PC-3 (cell line): ENCODE results near the gene MPL. TPM values are rescaled to one million over a fixed set of nuclear protein-coding genes. Genes with fewer than 3 reads are reported as not detected.

Experiments used
- ATAC-seq: fragments of 200-7000 bp; cut with Tn5 transposase; 2 replicates; pipeline ENCODE4 v1.9.1; 2020; ENCODE audit warnings: mild to moderate bottlenecking, moderate library complexity
- BruUV-seq: library from RNA; stranded (reverse); fragments of 400-500 nt; replicated peaks from 2 replicates; lab custom pipeline; 2021; lab: Mats Ljungman, UMichigan
- CTCF ChIA-PET: fragments of 300-600 bp; sonication (Branson Sonifier 250); formaldehyde crosslinking; loops from one replicate; lab custom pipeline; 2022; ENCODE audit warnings: antibody characterized with exemption; lab: Charles Lee
- POLR2A ChIA-PET: fragments of 300-600 bp; sonication (Branson Sonifier 250); formaldehyde crosslinking; loops from one replicate; lab custom pipeline; 2022; ENCODE audit warnings: antibody characterized with exemption; ENCODE audit not compliant: unreplicated experiment; lab: Charles Lee
- DNase-seq: peaks from one replicate; pipeline ENCODE4 v3.0.0-alpha.2; 2015
- H2AFZ ChIP-seq: fragments of 300-600 bp; sonication (generic); 2 replicates; pipeline ENCODE4 v1.6.0; 2016; ENCODE audit warnings: antibody characterized with exemption, low read length
- H3F3A ChIP-seq: fragments of 300-600 bp; sonication (generic); one replicate; pipeline ENCODE4 v1.6.0; 2017; ENCODE audit warnings: antibody characterized with exemption, low read length, control low read depth, mild to moderate bottlenecking; ENCODE audit not compliant: unreplicated experiment
- H3K27ac ChIP-seq: fragments of 300-600 bp; sonication (generic); 2 replicates; pipeline ENCODE4 v1.5.1; 2016; ENCODE audit warnings: mild to moderate bottlenecking, low read length
- H3K27me3 ChIP-seq: fragments of 300-600 bp; sonication (generic); 2 replicates; pipeline ENCODE4 v1.6.1; 2016; ENCODE audit warnings: low read length, mixed read lengths
- H3K36me3 ChIP-seq: fragments of 300-600 bp; sonication (generic); 2 replicates; pipeline ENCODE4 v1.6.1; 2016; ENCODE audit warnings: low read depth, mixed run types, low read length, mixed read lengths
- H3K4me1 ChIP-seq: fragments of 300-600 bp; sonication (generic); 2 replicates; pipeline ENCODE4 v1.5.1; 2016; ENCODE audit warnings: low read length; ENCODE audit not compliant: insufficient read depth
- H3K4me2 ChIP-seq: fragments of 300-600 bp; sonication (generic); 2 replicates; pipeline ENCODE4 v1.6.0; 2016; ENCODE audit warnings: low read length
- H3K4me3 ChIP-seq: fragments of 300-600 bp; sonication (generic); 2 replicates; pipeline ENCODE4 v1.5.1; 2016; ENCODE audit warnings: mild to moderate bottlenecking, low read length, mixed read lengths
- H3K79me2 ChIP-seq: fragments of 300-600 bp; sonication (generic); 2 replicates; pipeline ENCODE4 v1.6.1; 2017; ENCODE audit warnings: low read length, mixed read lengths
- H3K9ac ChIP-seq: fragments of 300-600 bp; sonication (generic); 2 replicates; pipeline ENCODE4 v1.6.0; 2016; ENCODE audit warnings: mild to moderate bottlenecking, low read length
- H3K9me2 ChIP-seq: fragments of 300-600 bp; sonication (generic); replicated peaks from 2 replicates; pipeline ENCODE4 v1.6.1; 2016; ENCODE audit warnings: mixed run types, low read length, mixed read lengths
- H3K9me3 ChIP-seq: fragments of 300-600 bp; sonication (generic); 2 replicates; pipeline ENCODE4 v1.6.1; 2016; ENCODE audit warnings: low read length, mixed read lengths
- H4K20me1 ChIP-seq: fragments of 300-600 bp; sonication (generic); 2 replicates; pipeline ENCODE4 v1.6.1; 2016; ENCODE audit warnings: low read length, mixed read lengths
- CTCF ChIP-seq: fragments of 300-600 bp; sonication (generic); conservative IDR thresholded peaks from 2 replicates; pipeline ENCODE4 v1.5.1; 2017; ENCODE audit warnings: antibody characterized with exemption, low read depth, mild to moderate bottlenecking, low read length
- EZH2 ChIP-seq: fragments of 300-600 bp; sonication (generic); IDR thresholded peaks from one replicate; pipeline ENCODE4 v1.6.1; 2017; ENCODE audit warnings: antibody characterized with exemption, mild to moderate bottlenecking, low read length; ENCODE audit not compliant: unreplicated experiment
- EZH2phosphoT487 ChIP-seq: fragments of 300-600 bp; sonication (generic); IDR thresholded peaks from 2 replicates; pipeline ENCODE4 v1.6.1; 2018; ENCODE audit warnings: mild to moderate bottlenecking, antibody characterized with exemption, low read length, borderline replicate concordance
- intact Hi-C: fragments of 100-400 bp; cut with micrococcal nuclease; formaldehyde crosslinking; loops from 2 replicates; pipeline ENCODE4 v1.9.0; 2023
- total RNA-seq: library from RNA; depleted of rRNA; stranded (reverse); fragments of >200 nt; gene quantifications from 2 replicates; pipeline ENCODE4 v1.2.3, GENCODE V29; 2014

The MPL gene
- total RNA-seq, 1 experiment from 2014 or later: not detected

- CTCF ChIA-PET: no interaction called here
- intact Hi-C loops: no loop called here
Measured at GRCh38 chr1:43305461-43305860, 32.2 kb upstream of the MPL start.

GRCh38 chr1:43305926-43306687 lies 31.5 kb upstream of the MPL start:
- Histone ChIP-seq H3K27ac (no peak overlapping the region), H2AFZ (no peak overlapping the region), H3K4me2 (no peak overlapping the region), H3K4me3 (no peak overlapping the region), H3K9ac (no peak overlapping the region), H3K9me3 (no peaks in the 10 kb centered on the region), H3K27me3 (no peaks in the 10 kb centered on the region), H3K9me2 (no peaks in the 10 kb centered on the region), H3K4me1 (no peaks in the 10 kb centered on the region), H3K79me2 (no peaks in the 10 kb centered on the region), H3F3A (no peaks in the 10 kb centered on the region), H4K20me1 (no peaks in the 10 kb centered on the region), H3K36me3 (no peaks in the 10 kb centered on the region)
- CTCF ChIA-PET: no interaction called here
- POLR2A ChIA-PET: no interaction called here
- no TSS peak for BruUV-seq
- TF ChIP-seq EZH2phosphoT487 (no peak), CTCF (no peak), EZH2 (no peak)
- no peak for ATAC-seq
- intact Hi-C loops: no loop called here
- no peak for DNase-seq

More at GRCh38 chr1:43305461-43305860, 32.2 kb upstream of the MPL start:
- no peaks in the 10 kb centered on the region for H3K27me3 ChIP-seq
- DNase-seq (no peak), ATAC-seq (no peak)
- TF ChIP-seq EZH2phosphoT487 (no peak), EZH2 (no peak), CTCF (no peak)
- POLR2A ChIA-PET: no interaction called here
- BruUV-seq: no TSS peak
- H3K4me2 ChIP-seq: no peak overlapping the region
- H3K27ac ChIP-seq: no peak overlapping the region
- H3K79me2 ChIP-seq: no peaks in the 10 kb centered on the region
- H4K20me1 ChIP-seq: no peaks in the 10 kb centered on the region
- no peaks in the 10 kb centered on the region for H3K9me3 ChIP-seq
- H3K9me2 ChIP-seq: no peaks in the 10 kb centered on the region
- H3F3A ChIP-seq: no peaks in the 10 kb centered on the region
- H3K4me3 ChIP-seq: no peak overlapping the region
- no peaks in the 10 kb centered on the region for H3K36me3 ChIP-seq
- H3K9ac ChIP-seq: no peak overlapping the region
- H2AFZ ChIP-seq: no peak overlapping the region
- no peaks in the 10 kb centered on the region for H3K4me1 ChIP-seq
